NCI-H1092 (cell line): ENCODE measurements around the gene DISP3.

Experiments used
- DNase-seq: peaks from one replicate; lab custom pipeline; 2025; lab: John Stamatoyannopoulos, UW

DISP3 gene

DNA sequence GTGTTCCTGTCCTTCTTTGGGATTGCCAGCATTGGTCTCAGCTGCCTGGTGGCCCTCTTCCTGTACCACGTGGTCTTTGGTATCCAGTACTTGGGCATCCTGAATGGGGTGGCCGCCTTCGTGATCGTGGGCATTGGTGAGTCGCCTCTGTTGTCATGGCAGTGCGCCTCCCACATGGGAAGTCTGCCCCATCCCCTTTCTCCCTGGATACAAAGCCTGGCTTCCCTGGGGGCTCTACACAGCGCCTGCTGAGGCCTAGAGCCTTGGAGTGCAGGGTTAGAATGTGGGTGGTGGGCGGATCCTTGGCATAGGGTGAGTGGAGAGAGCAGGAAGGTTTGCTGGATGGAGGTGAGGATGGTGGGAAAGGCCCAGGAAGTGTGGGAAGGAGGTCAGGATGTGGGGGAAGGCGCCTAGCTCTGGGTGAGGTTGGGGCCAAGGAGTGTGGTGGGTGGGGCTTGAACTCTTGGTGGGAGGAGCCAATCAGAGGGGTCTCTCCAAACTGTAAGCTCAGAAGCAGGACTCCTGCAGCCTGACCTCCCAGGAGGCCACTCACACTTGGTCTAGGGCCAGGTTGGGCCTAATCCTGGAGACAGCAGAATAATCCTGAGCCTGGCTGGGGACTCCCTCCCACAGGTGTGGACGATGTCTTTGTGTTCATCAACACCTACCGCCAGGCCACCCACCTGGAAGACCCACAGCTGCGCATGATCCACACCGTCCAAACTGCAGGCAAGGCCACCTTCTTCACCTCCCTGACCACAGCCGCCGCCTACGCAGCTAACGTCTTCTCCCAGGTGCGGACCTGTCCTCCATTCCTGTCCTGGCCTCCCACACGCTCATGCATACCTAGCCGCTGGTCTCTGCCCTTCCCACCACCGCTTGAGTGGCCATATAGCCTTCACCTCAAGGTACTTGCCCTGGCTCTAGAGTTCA lies 36.7 kb downstream of the DISP3 start:
- no peak for DNase-seq

DNA sequence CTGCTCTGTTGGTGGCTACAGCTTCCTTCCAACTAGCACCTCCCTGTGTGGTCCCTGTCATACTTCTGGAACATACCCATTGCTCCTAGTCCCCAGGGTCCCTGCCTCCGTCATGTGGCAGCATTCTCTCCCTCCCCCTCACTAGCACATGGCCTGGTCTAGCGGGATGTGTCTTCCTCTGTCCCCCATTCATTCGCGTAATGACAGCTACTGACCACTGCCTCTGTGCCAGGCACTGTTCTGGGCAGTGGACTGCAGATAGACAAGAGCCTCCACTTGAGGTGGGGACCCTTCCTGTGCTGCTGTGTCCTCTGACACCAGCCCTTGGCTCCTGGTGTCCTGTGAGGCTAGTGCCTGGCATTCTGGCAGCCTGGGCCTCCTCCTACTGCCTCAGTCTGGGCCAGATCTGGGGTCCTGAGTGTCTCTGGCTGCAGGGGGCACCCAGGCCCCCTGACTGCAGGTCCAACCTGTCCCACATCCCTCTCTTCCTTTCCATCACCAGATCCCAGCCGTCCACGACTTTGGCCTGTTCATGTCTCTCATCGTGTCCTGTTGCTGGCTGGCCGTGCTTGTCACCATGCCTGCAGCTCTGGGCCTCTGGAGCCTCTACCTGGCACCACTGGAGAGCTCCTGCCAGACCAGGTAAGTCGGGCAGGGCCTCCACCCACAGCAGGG lies 38.1 kb downstream of the DISP3 start:
- no peak for DNase-seq

DNA sequence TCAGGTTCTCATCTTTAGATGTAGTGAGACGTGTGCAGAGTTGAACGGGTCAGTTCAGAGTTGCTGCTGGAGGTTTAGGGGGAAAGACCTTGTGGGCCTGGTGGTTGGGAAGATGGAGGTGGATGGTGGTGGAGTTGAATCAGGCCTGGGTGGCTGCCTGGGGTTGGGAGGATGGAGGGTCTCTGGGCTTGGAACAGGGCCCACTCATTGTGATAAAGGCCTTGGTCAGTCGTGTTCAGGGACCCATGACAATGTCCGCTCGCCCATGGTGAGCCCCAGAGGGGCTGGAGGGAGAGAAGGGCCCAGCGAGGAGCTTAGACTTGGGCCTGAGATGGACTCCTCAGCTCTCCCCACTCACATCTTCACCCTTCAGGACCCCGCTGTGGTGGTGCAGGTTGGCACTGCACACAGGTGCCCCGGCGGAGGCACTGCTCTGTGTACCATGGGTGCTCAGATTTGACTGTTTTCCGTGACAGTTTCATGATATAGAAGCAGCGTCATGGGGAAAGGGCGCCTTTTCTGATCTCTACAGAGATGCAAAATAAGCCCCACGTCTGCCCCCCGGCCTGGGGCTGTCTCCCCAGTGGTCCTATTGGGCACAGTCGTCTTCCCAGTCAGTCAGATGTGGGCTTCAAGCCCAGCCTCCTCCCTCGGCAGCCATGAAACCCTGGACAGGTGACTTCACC lies 39.2 kb downstream of the DISP3 start:
- DNase-seq, result no peak

DNA sequence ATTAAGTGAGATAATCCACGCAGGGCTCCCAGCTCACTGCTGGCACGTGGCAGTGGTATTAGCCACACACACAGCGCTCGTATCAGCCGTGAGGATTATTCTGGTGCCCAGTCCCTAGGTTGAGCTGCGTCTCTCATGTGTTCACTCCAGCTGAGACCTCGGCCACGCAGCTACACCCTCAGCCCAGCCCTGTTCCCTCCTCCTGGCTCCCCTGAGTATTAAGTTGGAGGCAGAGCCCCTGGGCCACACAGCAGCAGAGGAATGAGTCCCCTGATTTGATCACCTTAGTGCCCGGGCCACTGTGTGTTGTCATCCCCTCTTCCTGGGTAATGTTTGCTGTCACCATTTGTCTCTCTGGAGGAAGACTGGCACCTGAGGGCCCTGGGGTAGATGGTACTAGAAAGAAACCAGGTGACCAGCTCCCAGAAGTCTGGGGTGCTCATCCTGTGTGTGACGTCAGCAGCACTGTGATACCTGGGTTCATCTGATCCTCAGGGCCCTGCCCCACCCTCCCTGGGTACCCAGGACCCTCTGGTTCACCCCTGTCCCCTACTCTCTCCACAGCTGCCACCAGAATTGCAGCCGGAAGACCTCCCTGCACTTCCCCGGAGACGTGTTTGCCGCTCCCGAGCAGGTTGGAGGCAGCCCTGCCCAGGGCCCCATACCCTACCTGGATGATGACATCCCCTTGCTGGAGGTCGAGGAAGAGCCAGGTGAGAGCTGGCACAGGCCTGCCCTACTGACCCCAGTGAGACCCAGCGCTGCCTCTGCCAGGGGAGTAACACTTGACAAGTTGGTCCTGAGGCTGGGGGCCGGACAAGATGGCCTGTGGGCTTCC lies 40.1 kb downstream of the DISP3 start:
- DNase-seq, result no peak

DNA sequence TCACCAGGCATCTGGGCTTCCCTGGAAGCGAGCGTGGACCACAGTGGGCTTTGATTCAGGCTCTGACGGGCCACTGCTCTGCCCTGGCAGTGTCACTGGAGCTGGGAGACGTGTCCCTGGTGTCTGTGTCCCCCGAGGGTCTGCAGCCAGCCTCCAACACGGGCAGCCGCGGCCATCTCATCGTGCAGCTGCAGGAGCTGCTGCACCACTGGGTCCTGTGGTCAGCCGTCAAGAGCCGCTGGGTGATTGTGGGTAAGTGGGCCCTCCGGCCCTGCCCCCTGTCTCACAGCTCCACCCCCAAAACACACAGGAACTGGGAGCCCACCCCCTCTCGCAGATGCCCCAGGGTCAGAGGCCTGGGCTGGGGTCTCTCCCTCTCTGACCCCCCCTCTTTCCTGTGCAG lies 40.7 kb downstream of the DISP3 start:
- no peak for DNase-seq

DNA sequence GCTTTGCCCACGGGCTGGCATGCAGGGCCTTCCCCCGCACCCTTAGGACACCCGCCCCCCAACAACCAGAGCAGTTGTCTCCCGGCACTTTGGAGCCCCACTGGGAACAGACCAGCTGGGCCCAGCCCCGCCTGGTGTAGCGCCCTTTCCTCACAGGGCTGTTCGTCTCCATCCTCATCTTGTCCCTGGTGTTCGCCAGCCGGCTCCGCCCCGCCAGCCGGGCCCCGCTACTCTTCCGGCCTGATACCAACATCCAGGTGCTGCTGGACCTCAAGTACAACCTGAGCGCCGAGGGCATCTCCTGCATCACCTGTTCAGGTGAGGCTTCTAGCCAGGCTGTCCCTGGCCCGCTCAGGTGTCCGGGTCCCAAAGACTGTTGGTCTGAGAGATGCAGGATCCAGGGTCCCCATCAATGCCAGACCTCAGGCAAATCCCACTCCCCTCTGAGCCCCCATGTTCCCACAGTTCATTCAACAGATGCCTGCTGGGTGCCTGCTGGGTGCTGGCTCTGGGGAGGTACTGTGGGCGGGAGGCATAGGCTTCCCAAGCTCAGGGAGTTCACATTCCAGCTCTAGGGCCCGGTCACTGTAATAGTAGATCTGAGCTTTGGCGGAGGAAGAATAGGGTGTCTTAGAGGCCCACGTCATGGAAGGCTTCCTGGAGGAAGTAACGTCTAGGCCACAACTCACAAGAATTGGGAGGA lies 41.7 kb downstream of the DISP3 start:
- DNase-seq, result no peak

DNA sequence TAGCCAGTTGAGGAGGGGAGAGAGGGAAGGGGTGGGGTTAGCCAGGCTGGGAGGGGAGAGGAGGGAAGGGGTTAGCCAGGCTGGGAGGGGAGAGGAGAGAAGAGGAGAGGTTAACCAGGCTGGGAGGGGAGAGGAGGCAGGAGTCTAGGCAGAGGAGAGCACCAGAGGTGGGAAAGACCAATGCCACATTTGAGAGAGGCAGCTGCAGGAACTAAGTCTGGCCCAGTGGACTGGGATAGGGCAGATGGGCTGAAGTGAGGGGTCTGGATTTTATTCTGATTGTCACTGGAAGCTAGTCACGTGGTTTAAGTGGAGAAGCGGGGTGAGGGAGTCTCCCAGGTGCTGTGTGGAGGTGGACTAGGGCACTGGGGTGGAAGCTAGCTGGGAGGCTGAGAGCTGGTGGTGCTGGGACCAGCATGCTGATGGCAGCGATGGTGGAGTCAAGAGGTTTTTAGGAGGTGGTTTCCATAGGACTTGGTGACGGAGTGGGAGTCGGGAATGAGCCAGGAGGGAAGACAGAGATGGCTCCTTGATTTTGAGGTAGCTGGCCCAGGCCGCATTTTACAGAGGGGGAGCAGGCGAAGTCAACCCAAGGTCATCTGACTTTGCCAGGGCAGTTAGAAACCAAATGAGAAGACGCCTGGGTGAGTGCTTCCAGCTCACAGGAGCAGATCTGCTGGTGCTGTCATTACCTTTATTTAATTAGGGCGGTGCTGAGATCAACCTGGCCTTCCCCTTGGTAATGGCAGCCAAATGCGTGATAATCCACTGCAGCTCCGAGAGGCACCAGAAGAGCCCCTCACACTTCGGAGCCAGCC lies 42.8 kb downstream of the DISP3 start:
- no peak for DNase-seq

DNA sequence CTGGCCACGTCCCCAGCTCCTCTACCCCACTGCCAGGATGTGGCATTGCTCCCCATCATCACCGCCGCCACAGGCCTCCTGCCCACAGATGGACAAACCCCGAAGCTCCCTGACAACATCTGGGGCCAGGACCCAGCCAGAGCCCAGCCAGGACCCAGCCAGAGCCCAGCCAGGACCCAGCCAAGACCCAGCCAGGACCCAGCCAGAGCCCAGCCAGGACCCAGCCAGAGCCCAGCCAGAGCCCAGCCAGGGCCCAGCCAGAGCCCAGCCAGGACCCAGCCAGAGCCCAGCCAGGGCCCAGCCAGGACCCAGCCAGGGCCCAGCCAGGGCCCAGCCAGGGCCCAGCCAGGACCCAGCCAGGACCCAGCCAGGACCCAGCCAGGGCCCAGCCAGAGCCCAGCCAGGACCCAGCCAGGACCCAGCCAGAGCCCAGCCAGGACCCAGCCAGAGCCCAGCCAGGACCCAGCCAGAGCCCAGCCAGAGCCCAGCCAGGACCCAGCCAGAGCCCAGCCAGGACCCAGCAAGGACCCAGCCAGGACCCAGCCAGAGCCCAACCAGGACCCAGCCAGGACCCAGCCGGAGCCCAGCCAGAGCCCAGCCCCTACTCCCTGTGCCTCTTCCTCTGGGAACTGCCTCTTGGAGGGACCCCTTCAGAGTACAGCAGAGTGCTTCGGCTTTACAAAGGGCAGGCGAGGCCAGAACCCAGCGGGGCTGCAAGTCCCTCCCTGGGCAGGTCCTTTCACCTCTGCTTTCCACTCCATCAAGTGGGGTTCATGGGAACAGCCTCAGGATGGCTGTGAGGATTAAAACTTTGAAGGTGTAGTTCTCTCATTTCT lies 43.7 kb downstream of the DISP3 start:
- no peak for DNase-seq

DNA sequence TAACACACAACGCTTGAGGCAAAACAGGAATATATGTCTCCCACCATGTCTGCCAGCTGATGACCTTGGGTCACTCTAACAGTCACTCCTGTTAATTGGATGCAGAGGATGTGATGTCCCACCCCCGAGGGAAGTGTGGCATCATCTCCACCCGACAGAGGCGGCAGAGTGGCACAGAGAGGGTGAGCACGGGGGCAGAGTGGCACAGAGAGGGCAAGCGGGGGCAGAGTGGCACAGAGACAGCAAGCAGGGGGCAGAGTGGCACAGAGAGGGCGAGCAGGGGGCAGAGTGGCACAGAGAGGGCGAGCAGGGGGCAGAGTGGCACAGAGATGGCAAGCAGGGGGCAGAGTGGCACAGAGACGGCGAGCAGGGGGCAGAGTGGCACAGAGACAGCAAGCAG lies 44.3 kb downstream of the DISP3 start:
- no peak for DNase-seq

DNA sequence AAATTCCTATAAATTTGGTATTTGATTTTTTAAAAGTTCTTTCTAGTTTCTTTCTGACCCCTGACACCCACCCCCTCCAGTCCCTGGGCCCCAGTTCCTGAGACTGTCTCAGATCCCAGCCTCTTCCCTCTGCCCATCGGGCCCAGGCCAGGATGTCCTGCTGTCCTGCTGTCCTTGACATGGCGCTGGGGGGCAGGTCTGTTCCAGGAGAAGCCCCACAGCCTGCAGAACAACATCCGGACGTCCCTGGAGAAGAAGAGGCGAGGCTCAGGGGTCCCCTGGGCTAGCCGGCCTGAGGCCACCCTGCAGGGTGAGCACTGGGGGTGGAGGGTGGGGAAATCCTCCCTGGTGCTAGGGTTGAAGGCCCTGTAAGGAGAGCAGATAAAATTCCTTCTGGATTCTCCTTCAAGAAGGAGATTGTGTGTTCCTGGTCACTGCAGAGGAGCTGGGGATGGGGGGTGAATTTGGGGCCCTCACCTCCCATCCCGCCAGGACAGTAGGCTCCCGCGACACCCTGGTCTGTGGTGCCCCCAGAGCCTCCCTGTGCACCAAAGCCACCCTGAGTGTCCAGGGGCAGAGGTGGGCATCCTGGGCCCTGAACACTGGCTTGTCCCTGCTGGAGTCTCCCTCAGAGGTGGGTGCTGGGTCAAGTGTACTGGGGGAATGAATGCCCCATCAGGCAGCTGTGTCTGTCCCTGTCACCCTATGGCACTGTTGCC lies 45.0 kb downstream of the DISP3 start:
- DNase-seq, result no peak

DNA sequence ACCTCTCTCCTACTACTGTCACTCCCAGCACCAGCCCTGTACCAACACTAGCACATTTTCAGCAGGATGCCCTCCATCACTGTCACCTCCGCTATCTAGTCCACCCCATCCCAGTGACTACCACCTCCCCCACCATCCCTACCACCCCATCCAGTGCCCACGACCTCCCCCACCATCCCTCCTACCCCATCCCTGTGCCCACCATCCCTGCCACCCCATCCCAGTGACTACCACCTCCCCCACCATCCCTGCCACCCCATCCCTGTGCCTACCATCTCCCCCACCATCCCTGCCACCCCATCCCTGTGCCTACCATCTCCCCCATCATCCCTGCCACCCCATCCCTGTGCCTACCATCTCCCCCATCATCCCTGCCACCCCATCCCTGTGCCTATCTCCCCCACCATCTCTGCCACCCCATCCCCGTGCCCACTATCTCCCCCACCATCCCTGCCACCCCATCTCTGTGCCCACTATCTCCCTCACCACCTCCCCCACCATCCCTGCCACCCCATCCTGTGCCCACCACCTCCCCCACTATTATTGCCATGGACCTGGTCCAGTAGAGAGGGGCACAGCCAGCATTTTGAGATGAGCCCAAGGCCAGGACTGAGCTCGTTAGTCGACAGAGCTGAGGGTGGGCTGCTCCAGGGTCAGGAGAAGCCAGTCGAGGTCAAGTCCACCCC lies 45.7 kb downstream of the DISP3 start:
- DNase-seq, result no peak

DNA sequence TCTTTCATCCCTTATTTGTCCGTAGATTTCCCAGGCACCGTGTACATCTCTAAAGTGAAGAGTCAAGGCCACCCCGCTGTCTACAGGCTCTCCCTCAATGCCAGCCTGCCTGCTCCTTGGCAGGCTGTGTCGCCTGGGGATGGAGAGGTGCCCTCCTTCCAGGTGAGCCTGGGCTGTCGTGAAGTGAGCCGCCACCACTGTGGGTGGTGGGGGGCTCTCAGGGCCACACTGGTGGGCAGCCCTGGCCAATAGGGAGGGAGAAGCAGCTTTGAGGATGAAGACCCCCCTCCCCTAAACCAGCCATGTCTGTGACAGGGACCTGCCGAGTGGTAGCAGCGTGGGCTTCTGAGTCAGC lies 46.2 kb downstream of the DISP3 start:
- DNase-seq, result no peak

DNA sequence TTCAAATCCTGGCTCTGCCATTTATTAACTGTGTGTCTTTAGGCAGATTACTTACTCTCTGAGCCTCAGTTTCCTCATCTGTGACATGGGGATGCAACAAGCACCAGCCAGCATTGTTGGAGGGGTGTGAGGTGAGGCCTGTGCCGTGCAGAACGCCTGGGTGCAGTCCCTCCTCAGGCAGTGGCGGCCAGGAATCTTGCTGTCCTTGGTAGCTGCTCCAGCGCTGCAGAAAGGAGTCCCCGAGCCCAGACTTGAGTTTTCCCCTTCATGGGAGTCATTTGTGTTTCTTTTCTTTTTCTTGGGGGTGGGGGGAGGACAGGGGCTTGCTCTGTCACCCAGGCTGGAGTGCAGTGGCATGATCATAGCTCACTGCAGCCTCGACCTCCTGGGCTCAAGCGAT lies 46.6 kb downstream of the DISP3 start:
- no peak for DNase-seq

DNA sequence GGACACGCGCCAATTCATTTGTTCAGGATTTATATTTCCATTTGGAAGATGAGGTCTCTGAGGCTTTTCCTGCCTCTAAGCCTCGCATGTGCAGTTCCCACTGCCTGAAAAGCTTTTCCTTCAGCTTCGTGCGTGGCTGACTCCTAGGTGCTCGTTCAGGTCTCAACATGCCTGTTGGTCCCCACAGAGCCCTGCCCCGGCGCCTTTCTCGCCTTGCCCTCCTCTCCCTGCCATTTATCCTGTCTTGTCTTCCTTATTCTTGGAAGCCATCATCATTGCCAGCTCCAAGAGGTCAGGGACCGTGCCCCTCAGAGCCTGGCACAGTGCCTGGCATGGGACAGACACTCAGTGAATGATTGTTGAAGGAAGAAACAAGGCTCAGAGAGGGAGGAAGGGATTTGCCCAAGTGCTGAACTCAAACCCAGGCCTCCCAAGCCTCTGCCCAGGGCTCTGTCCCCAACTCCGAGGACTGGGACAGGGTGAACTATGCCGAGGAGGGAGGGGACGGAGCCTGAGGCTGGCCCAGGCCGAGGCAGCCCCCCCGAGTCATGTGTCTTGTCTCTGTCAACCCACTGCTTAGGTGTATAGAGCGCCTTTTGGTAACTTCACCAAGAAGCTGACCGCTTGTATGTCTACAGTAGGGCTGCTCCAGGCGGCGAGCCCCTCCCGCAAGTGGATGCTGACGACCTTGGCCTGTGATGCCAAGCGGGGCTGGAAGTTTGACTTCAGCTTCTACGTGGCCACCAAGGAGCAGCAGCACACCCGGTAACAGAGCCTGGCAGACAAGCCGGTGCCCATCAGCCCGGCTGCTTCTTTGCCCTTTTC lies 47.3 kb downstream of the DISP3 start:
- DNase-seq, result no peak

DNA sequence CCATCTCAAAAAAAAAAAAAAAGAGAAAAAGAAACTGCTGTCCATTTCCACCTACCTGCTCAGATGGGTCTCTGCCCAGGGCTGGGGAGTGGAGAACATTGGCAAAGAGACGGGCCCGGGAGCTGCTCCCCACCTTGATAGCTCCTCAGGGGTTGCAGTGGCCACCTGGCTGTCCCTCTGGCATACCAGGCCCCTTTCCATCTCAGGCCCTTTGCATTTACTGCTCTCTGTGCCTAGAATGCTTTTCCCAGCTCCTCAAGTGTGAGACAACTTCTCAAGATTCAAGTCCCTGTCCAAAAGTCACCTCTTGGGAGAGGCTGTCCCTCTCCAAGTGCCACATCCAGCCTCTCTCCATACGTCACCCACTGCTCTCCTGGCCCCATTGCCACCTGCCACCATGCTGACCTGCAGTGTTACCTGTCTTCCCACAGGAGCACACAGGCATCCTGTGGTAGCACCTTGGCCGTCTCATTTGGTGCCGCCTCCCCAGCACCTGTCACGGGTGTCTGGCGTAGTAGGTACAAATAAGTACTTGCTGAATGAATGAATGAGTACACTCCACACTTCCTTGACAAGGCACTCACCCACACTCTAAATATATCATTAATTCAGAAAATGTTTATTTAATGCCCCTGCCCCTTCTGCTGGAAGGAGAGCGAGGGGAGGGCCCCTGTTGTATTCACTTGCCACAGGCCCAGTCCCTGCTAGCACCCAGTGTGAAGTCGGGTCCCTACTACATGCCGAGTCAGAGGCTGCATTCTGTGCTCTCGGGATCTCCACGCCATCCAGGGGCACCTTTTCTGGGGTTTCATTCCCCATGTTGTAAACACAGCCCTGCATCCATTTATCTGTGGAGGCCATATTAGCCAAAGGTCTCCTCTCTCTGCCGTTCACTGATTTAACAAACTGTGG lies 48.8 kb downstream of the DISP3 start:
- no peak for DNase-seq

DNA sequence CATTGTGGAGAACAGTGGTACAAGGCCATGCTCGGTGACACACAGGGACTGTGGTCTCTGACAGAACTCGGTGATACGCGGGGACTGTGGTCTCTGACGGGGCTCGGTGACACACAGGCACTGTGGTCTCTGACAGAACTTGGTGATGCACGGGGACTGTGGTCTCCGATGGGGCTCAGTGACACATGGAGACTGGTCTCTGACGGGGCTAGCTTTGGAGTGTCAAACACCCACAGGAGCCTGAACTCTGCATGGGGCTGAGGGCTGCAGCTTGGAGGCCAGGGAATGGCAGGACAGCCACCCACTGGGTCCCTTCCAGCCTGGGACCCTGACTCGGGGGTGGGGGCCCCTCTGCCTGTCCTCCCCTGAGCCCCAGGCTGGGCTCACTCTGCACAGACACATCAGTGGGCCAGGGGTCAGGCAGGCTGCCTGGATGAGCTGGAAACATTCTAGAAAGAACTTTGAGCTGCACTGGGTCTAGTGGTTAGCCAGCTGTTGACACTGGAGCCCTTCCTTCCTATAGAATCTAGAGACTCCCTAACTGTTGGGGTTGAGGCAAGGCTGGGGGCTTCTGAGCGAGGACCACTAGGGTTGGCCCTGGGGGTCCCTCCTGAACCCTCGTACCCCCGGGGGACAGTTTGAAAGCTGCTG lies 49.8 kb downstream of the DISP3 start:
- DNase-seq, result no peak
